HG02623 (cell line): Measurements from ENCODE around the gene ATRIP.
"Not testable (repeated sequence)": the region's sequence is repeated elsewhere in the genome, so short reads cannot be mapped to it uniquely, and the experiment has no call there.

Source experiments
- ATAC-seq: cut with Tn5 transposase; IDR thresholded peaks from one replicate; pipeline ENCODE4 v1.9.1; 2021; ENCODE audit warnings: moderate library complexity; ENCODE audit not compliant: unreplicated experiment

ATRIP gene

DNA sequence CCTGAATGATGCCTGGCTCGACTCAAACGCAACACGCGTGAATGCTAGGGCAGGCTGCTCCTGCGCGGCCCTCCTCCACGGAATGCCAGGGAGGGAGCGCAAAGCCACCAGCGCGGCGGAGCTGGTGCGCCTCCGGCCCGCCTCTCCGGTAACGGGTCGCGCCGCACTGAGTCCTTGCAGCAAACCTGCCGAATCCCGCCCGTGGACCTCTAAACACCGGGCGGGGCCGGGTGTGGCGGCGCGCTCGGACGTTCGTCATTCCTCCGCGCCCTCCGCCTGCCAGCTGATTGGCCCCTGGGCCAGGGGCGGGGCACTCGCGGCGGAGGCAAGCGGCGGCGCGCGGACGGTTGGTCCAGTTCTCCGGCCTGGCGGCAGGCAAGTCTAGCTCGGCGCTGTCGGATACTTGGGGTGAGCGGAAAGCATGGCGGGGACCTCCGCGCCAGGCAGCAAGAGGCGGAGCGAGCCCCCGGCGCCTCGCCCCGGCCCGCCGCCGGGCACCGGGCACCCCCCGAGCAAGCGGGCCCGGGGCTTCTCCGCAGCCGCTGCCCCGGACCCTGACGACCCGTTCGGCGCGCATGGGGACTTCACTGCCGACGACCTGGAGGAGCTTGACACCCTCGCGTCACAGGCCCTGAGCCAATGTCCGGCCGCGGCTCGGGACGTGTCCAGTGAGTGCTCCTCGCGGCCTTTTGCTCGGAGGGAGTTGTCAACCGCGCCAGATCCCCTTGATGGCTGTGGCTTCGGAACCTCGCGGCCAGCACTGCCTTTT is at the start of gene ATRIP:
ATRIP (plus strand) TSS at position 313 of the 769 bp plus-strand sequence; CDS start at position 422, 109 bp downstream.
- ATAC-seq = peak; percentile 86

- ATAC-seq = no peak
Observed at GRCh38 chr3:48397767-48398681, 48.5 kb upstream of the ATRIP start.

DNA sequence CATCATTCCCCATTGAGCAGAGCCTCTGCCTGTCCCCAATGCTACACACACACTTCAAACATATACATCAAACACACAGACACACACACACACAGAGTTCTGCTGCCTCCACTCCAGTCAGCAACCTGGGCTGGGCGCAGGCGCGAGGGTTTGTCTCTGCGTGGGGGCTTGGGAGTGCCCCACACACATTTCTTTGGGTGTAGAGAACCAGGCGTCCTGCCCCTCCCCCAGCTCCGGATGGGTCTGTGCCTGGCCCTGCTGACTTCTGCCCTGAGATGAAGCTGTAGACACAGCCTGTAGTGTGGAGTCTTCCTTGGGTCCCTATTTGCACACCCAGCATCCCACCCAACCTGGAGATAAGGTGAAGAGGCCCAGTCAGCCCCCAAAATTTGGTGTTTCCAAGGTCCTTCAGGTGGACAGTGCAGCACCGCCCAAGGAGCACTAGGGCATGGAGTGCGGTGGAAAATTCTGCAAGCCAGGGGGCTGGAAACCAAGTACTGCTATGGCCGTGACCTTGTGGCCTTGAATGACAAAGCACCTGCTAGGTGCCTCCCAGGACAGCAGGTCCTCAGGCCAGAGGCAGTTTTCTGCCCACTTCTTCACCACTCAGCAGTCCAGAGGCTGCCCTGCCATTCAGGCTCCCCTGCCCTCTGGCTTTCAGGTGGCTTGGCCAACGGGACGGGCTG is 47.7 kb upstream of the ATRIP start:
- ATAC-seq = no peak

GRCh38 chr3:48399387-48400172 is 47.0 kb upstream of the ATRIP start:
- ATAC-seq = no peak

GRCh38 chr3:48400824-48401433 is 45.6 kb upstream of the ATRIP start:
- ATAC-seq = no peak

GRCh38 chr3:48401434-48401901 is 45.1 kb upstream of the ATRIP start:
- ATAC-seq = not testable (repeated sequence)

- no peak for ATAC-seq
Observed at GRCh38 chr3:48402281-48402732, 44.2 kb upstream of the ATRIP start.

DNA sequence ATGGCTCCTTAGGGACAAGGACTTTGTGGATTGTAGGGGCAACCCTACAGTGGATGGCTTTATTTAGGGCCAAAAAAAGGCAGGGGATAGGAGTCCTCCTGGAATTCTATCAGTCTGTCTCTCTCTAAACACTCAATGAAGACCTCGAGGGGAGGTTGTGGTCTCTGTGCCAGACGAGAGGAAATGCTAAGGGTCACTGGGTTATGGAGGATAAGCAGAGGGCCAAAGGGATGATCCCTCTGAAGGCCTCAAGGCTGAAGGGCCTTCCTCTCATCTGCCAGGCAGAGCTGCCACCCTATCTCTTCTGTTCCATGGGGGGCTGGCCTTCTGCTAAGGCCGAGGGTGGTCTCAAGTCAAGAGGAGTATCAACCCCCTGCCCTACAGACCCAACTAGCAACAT is 43.6 kb upstream of the ATRIP start:
- ATAC-seq = no peak

GRCh38 chr3:48403533-48404439 is 42.8 kb upstream of the ATRIP start:
- no peak for ATAC-seq

GRCh38 chr3:48404440-48405342 is 41.8 kb upstream of the ATRIP start:
- ATAC-seq = no peak

GRCh38 chr3:48405343-48405881 is 41.1 kb upstream of the ATRIP start:
- no peak for ATAC-seq

- no peak for ATAC-seq
Observed at GRCh38 chr3:48405971-48406370, 40.6 kb upstream of the ATRIP start.

DNA sequence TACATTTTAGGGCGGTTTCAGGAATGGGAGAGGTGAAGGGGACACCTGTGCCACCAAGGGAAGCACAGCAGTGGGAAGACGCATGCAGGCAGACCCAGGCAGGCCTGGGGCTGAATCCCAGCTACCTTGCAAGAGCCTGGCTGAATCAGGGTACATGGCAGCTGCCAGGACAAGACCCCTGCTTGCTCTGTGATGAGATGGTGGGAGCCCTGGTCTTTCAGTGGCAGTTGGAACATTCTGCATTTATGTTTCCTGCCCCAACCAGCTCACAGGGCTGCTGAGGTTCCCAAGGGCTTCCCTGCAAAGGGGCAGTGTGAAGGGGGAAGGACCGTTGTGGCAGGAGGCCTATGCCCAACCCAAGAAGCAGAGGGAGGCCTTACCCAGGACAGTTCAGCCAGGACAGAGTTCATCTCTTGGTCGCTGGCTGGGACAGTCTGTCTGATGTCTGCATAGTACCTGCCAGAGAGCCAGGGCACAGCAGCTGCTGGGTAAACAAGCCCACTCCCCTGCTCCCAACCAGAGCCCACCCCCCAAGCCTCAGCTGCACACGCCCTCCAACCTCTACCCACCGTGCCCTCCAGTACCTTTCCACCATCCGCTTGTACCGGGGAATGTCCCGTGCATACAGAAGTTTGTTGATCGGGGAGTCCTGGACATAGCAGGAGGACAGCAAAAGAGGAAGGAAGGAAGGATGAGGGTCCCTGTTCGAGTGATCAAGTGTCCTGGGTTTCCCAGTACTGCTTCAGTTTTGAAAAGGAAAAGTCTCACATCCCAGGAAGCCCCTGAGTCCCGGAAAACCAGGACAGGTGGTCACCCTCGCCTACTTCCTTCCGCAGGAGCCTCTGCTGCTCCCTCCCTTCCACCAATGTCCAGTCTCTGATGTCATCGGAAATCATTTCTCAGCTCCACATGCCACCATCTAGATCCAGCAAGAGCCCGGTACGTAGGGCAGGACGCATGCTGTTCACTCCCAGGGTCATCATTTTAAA is 39.8 kb upstream of the ATRIP start:
- ATAC-seq = no peak

GRCh38 chr3:48407542-48408099 is 38.9 kb upstream of the ATRIP start:
- no peak for ATAC-seq

GRCh38 chr3:48408823-48409281 is 37.7 kb upstream of the ATRIP start:
- ATAC-seq = no peak
